Naive thymus-derived CD8-positive, alpha-beta T cell (primary cell): Measurements from ENCODE around the gene SCAMP2. TPM values are rescaled to one million over a fixed set of nuclear protein-coding genes. Genes with fewer than 3 reads are reported as not detected.

Source experiments
- ATAC-seq, 2 donors: fragments of 150-1000 bp; cut with Tn5 transposase in 1 of 2; sonication (Bioruptor Pico), chemical (Tn5 transposase) in 1 of 2; 1 replicate in 1 of 2; 2 replicates in 1 of 2; pipeline ENCODE4 v1.10.0; 2021; ENCODE audit warnings: mild to moderate bottlenecking in 2 of 2, moderate library complexity in 2 of 2
- POLR2A ChIA-PET: fragments of 350-600 bp; sonication (Branson Sonifier 250); formaldehyde crosslinking; loops from one replicate; lab custom pipeline; 2021; ENCODE audit warnings: antibody characterized with exemption; lab: Charles Lee
- DNase-seq, 10 donors: peaks; one replicate each; pipeline versions ENCODE4 v3.0.0 to v3.0.0-alpha.2; 2020 to 2022
- H3K27ac Mint-ChIP-seq, 10 donors: one replicate each; pipeline ENCODE4 v1.8.0; 2020 to 2022; ENCODE audit warnings: mild to moderate bottlenecking in 10 of 10, mixed read lengths in 10 of 10, moderate library complexity in 4 of 10, inconsistent platforms in 1 of 10
- H3K27me3 Mint-ChIP-seq, 5 donors: one replicate each; pipeline ENCODE4 v1.8.0; 2021 to 2022; ENCODE audit warnings: mixed read lengths in 5 of 5
- H3K36me3 Mint-ChIP-seq, 3 donors: one replicate each; pipeline ENCODE4 v1.8.0; 2020 to 2022; ENCODE audit warnings: mixed read lengths in 3 of 3, mild to moderate bottlenecking in 2 of 3, inconsistent platforms in 1 of 3
- H3K4me1 Mint-ChIP-seq, 4 donors: one replicate each; pipeline ENCODE4 v1.8.0; 2021 to 2022; ENCODE audit warnings: mixed read lengths in 4 of 4
- H3K4me3 Mint-ChIP-seq, 10 donors: one replicate each; pipeline ENCODE4 v1.8.0; 2020 to 2022; ENCODE audit warnings: mild to moderate bottlenecking in 10 of 10, mixed read lengths in 10 of 10, moderate library complexity in 6 of 10, inconsistent platforms in 1 of 10
- H3K9me3 Mint-ChIP-seq, 9 donors: one replicate each; pipeline ENCODE4 v1.8.0; 2020 to 2022; ENCODE audit warnings: mixed read lengths in 9 of 9, mild to moderate bottlenecking in 3 of 9, inconsistent platforms in 1 of 9, moderate library complexity in 1 of 9
- microRNA-seq: library from miRNA; unstranded; fragments of <30 nt; microRNA quantifications from one replicate; pipeline ENCODE4 v1.2.0, GENCODE V29; 2022; ENCODE audit warnings: borderline microRNAs expressed
- polyA plus RNA-seq, 3 donors: library from polyadenylated mRNA; unstranded; fragments of 300-500 nt; fragmentation: Illumina TruSeq; gene quantifications; one replicate each; pipeline ENCODE4 v1.2.3, GENCODE V29; 2021
- total RNA-seq, 8 experiments: library from RNA in 2 of 8; stranded (reverse) in 2 of 8; gene quantifications; one replicate each; pipeline ENCODE4 v1.2.3 and lab custom pipeline; 2021 to 2026

Gene SCAMP2
- total and polyA plus RNA-seq, 5 experiments from 2014 or later, result 109 to 121 (median 117) TPM

GRCh38 chr15:74799255-74799855 is 73.8 kb downstream of the SCAMP2 start:
- H3K9me3 Mint-ChIP-seq, result no peaks in the 10 kb centered on the region
- H3K4me3 Mint-ChIP-seq, result peak overlapping the region in 5 of 10 donors; percentile 6 to 62 (median 43)
- H3K27me3 Mint-ChIP-seq, result no peaks in the 10 kb centered on the region
- H3K4me1 Mint-ChIP-seq, result peaks cover 28 to 60% (median 56%) of the 10 kb centered on the region in 4 donors
- no peak for DNase-seq
- peak overlapping the region; percentile 80 to 96 (median 90) for H3K27ac Mint-ChIP-seq
- ATAC-seq, result peak; percentile 7 to 24
- H3K36me3 Mint-ChIP-seq, result peaks cover 0 to 60% (median 0%) of the 10 kb centered on the region in 3 donors
- POLR2A ChIA-PET, result interaction anchor here (0.6 to 32.7 kb wide), 5 partner anchors 16 to 609 kb away, joined by 3 to 1300 read pairs (median 4); partner anchors contain the start of gene CSK

GRCh38 chr15:74798388-74799254 is 74.5 kb downstream of the SCAMP2 start:
- no peak for ATAC-seq
- Mint-ChIP-seq H3K9me3 (no peaks in the 10 kb centered on the region), H3K4me3 (peak overlapping the region in 5 of 10 donors; percentile 26 to 62 (median 58)), H3K36me3 (peaks cover 0 to 54% (median 0%) of the 10 kb centered on the region in 3 donors), H3K27me3 (no peaks in the 10 kb centered on the region), H3K4me1 (peaks cover 24 to 64% (median 59%) of the 10 kb centered on the region in 4 donors), H3K27ac (peak overlapping the region; percentile 84 to 96 (median 90))
- POLR2A ChIA-PET, result interaction anchor here (1.2 to 32.7 kb wide), 4 partner anchors 4 to 103 kb away, joined by 4 to 1300 read pairs (median 652); partner anchors contain the start of gene CSK
- DNase-seq, result no peak

GRCh38 chr15:74795966-74796625 is 77.1 kb downstream of the SCAMP2 start:
- H3K4me3 Mint-ChIP-seq, result peak overlapping the region; percentile 41 to 82 (median 68)
- ATAC-seq (peak; percentile 23 to 27), DNase-seq (peak in 4 of 10 donors; percentile 36 to 49 (median 44))
- no peaks in the 10 kb centered on the region for H3K9me3 Mint-ChIP-seq
- H3K27ac Mint-ChIP-seq, result peak overlapping the region; percentile 85 to 94 (median 90)
- H3K27me3 Mint-ChIP-seq, result no peaks in the 10 kb centered on the region
- peaks cover 0 to 41% (median 0%) of the 10 kb centered on the region in 3 donors for H3K36me3 Mint-ChIP-seq
- peaks cover 36 to 87% (median 85%) of the 10 kb centered on the region in 4 donors for H3K4me1 Mint-ChIP-seq
- POLR2A ChIA-PET, result interaction anchor here (0.6 to 32.7 kb wide), 6 partner anchors 1 to 226 kb away, joined by 3 to 1300 read pairs (median 4); partner anchors contain the start of gene CSK

- Mint-ChIP-seq H3K27me3 (no peaks in the 10 kb centered on the region), H3K4me3 (peak overlapping the region in 9 of 10 donors; percentile 32 to 78 (median 71)), H3K36me3 (peaks cover 0 to 33% (median 0%) of the 10 kb centered on the region in 3 donors), H3K4me1 (peaks cover 35 to 93% (median 89%) of the 10 kb centered on the region in 4 donors), H3K9me3 (no peaks in the 10 kb centered on the region), H3K27ac (peak overlapping the region; percentile 85 to 96 (median 93))
- peak; percentile 23 to 49 for ATAC-seq
- POLR2A ChIA-PET, result interaction anchor here (1.6 to 32.7 kb wide), 3 partner anchors 0 to 162 kb away, joined by 3 to 1300 read pairs (median 1300); partner anchors contain the start of gene CSK
- DNase-seq, result no peak
Observed at GRCh38 chr15:74794970-74795349, 78.2 kb downstream of the SCAMP2 start.

GRCh38 chr15:74794248-74794969 is 78.8 kb downstream of the SCAMP2 start:
- Mint-ChIP-seq H3K4me1 (peaks cover 38 to 93% (median 89%) of the 10 kb centered on the region in 4 donors), H3K36me3 (peaks cover 0 to 32% (median 0%) of the 10 kb centered on the region in 3 donors), H3K27ac (peak overlapping the region; percentile 85 to 96 (median 93)), H3K4me3 (peak overlapping the region in 9 of 10 donors; percentile 32 to 78 (median 71)), H3K9me3 (no peaks in the 10 kb centered on the region), H3K27me3 (no peaks in the 10 kb centered on the region)
- DNase-seq (no peak), ATAC-seq (peak in 1 of 2 donors; percentile 19)
- POLR2A ChIA-PET, result interaction anchor here (0.6 to 32.7 kb wide), 5 partner anchors 0 to 162 kb away, joined by 3 to 1300 read pairs (median 3); partner anchors contain the start of gene CSK

Small RNAs within 50 kb of the gene (microRNA-seq; reads per million reads assigned to microRNA genes)
- 3.8 reads per million, percentile 7 among the genes with 10 or more reads in this experiment for gene MIR6882

Other genes starting within 250 kb of the SCAMP2 start
- 10 to 100 TPM; 38.6 to 41.2 TPM for gene EDC3, start 177.3 kb downstream of the SCAMP2 start, total RNA-seq
- gene EDC3, start 177.3 kb downstream of the SCAMP2 start, polyA plus RNA-seq, result 10 to 100 TPM; 29.3 to 35.2 (median 33.9) TPM
- under 1 TPM; 0.18 to 0.27 TPM for gene CYP1A1, start 147.8 kb downstream of the SCAMP2 start, total RNA-seq
- not detected for gene CYP1A1, start 147.8 kb downstream of the SCAMP2 start, polyA plus RNA-seq
- gene CYP1A2, start 124.5 kb downstream of the SCAMP2 start, total RNA-seq, result not detected
- not detected for gene CYP1A2, start 124.5 kb downstream of the SCAMP2 start, polyA plus RNA-seq
- gene CSK, start 91.3 kb downstream of the SCAMP2 start, total RNA-seq, result 100 to 1,000 TPM; 220 TPM
- gene CSK, start 91.3 kb downstream of the SCAMP2 start, polyA plus RNA-seq, result 100 to 1,000 TPM in 1 of 3 donors, 10 to 100 TPM in 2; 70.8 to 124 (median 79.8) TPM
- under 1 TPM; 0.57 to 0.80 TPM for gene LMAN1L, start 60.5 kb downstream of the SCAMP2 start, total RNA-seq
- not detected for gene LMAN1L, start 60.5 kb downstream of the SCAMP2 start, polyA plus RNA-seq
- gene CPLX3, start 46.7 kb downstream of the SCAMP2 start, total RNA-seq, result under 1 TPM; 0.39 to 0.44 TPM
- not detected for gene CPLX3, start 46.7 kb downstream of the SCAMP2 start, polyA plus RNA-seq
- 10 to 100 TPM; 82.8 to 83.6 TPM for gene ULK3, start 30.2 kb downstream of the SCAMP2 start, total RNA-seq
- 10 to 100 TPM; 16.3 to 32.2 (median 16.6) TPM for gene ULK3, start 30.2 kb downstream of the SCAMP2 start, polyA plus RNA-seq
- gene MPI, start 16.7 kb upstream of the SCAMP2 start, total RNA-seq, result 10 to 100 TPM; 74.3 to 77.4 TPM
- 10 to 100 TPM; 80.5 to 85.6 (median 85.3) TPM for gene MPI, start 16.7 kb upstream of the SCAMP2 start, polyA plus RNA-seq
- 10 to 100 TPM; 80.2 to 91.5 TPM for gene FAM219B, start 33.5 kb upstream of the SCAMP2 start, total RNA-seq
- gene FAM219B, start 33.5 kb upstream of the SCAMP2 start, polyA plus RNA-seq, result 10 to 100 TPM; 18.8 to 22.3 (median 20.7) TPM
- 10 to 100 TPM; 60.0 to 66.0 TPM for gene COX5A, start 64.7 kb upstream of the SCAMP2 start, total RNA-seq
- 100 to 1,000 TPM; 268 to 362 (median 276) TPM for gene COX5A, start 64.7 kb upstream of the SCAMP2 start, polyA plus RNA-seq
- 1 to 10 TPM; 3.8 to 4.1 TPM for gene RPP25, start 83.4 kb upstream of the SCAMP2 start, total RNA-seq
- gene RPP25, start 83.4 kb upstream of the SCAMP2 start, polyA plus RNA-seq, result 1 to 10 TPM; 2.8 to 4.3 (median 4.2) TPM
- gene SCAMP5, start 122.2 kb upstream of the SCAMP2 start, total RNA-seq, result under 1 TPM; 0.23 to 0.36 TPM
- gene SCAMP5, start 122.2 kb upstream of the SCAMP2 start, polyA plus RNA-seq, result under 1 TPM in 2 of 3 donors, not detected in 1; 0.09 to 0.19 TPM
- gene PPCDC, start 150.2 kb upstream of the SCAMP2 start, total RNA-seq, result 10 to 100 TPM; 13.4 to 15.7 TPM
- gene PPCDC, start 150.2 kb upstream of the SCAMP2 start, polyA plus RNA-seq, result 10 to 100 TPM; 12.0 to 16.7 (median 13.0) TPM